H9 (cell line): ENCODE data around the gene CIB4. TPM values are rescaled to one million over a fixed set of nuclear protein-coding genes. Genes with fewer than 3 reads are reported as not detected.

Experiments used
- DNase-seq: peaks from one replicate; pipeline ENCODE4 v3.0.0-alpha.2; 2017
- H2AFZ ChIP-seq: one replicate; pipeline ENCODE4 v1.6.1; 2013; ENCODE audit warnings: mild to moderate bottlenecking, low read length, control low read depth, moderate library complexity
- H2AK5ac ChIP-seq: 2 replicates; pipeline ENCODE4 v1.6.1; 2013; ENCODE audit warnings: low read length, control low read depth, mixed read lengths; ENCODE audit not compliant: insufficient read length
- H2BK120ac ChIP-seq: one replicate; pipeline ENCODE4 v1.6.1; 2013; ENCODE audit warnings: low read depth, mild to moderate bottlenecking, low read length, control low read depth, inconsistent platforms; ENCODE audit not compliant: poor library complexity, severe bottlenecking
- H2BK12ac ChIP-seq: 2 replicates; pipeline ENCODE4 v1.6.1; 2013; ENCODE audit warnings: low read length, control low read depth, mixed read lengths, low read depth; ENCODE audit not compliant: insufficient read length
- H2BK15ac ChIP-seq: 2 replicates; pipeline ENCODE4 v1.6.1; 2013; ENCODE audit warnings: low read depth, low read length, control low read depth
- H2BK20ac ChIP-seq: one replicate; pipeline ENCODE4 v1.6.1; 2013; ENCODE audit warnings: low read depth, mild to moderate bottlenecking, low read length, control low read depth, inconsistent platforms; ENCODE audit not compliant: poor library complexity, severe bottlenecking
- H2BK5ac ChIP-seq: 2 replicates; pipeline ENCODE4 v1.6.1; 2013; ENCODE audit warnings: low read length, control low read depth, mixed read lengths; ENCODE audit not compliant: insufficient read length
- H3K14ac ChIP-seq: 2 replicates; pipeline ENCODE4 v1.6.1; 2013; ENCODE audit warnings: low read length, control low read depth; ENCODE audit not compliant: insufficient read depth
- H3K18ac ChIP-seq: 2 replicates; pipeline ENCODE4 v1.6.1; 2013; ENCODE audit warnings: low read depth, mild to moderate bottlenecking, mixed read lengths, low read length, control low read depth; ENCODE audit not compliant: insufficient read length
- H3K23ac ChIP-seq: 2 replicates; pipeline ENCODE4 v1.6.1; 2013; ENCODE audit warnings: low read length, control low read depth, mixed read lengths, low read depth; ENCODE audit not compliant: insufficient read length
- H3K23me2 ChIP-seq: 2 replicates; pipeline ENCODE4 v1.6.1; 2013; ENCODE audit warnings: low read depth, mild to moderate bottlenecking, mixed read lengths, low read length, control low read depth; ENCODE audit not compliant: insufficient read length, poor library complexity, severe bottlenecking
- H3K27ac ChIP-seq: 2 replicates; pipeline ENCODE4 v1.5.1; 2013; ENCODE audit warnings: low read length, control low read depth, mixed read lengths, low read depth; ENCODE audit not compliant: insufficient read length
- H3K27me3 ChIP-seq: 2 replicates; pipeline ENCODE4 v1.6.1; 2013; ENCODE audit warnings: low read length, control low read depth, inconsistent platforms; ENCODE audit not compliant: insufficient read depth
- H3K4ac ChIP-seq: 2 replicates; pipeline ENCODE4 v1.6.1; 2013; ENCODE audit warnings: low read depth, mild to moderate bottlenecking, control low read depth, inconsistent platforms, low read length, moderate library complexity
- H3K4me1 ChIP-seq: 2 replicates; pipeline ENCODE4 v1.6.1; 2013; ENCODE audit warnings: low read length, control low read depth, inconsistent platforms; ENCODE audit not compliant: insufficient read depth
- H3K4me2 ChIP-seq: 2 replicates; pipeline ENCODE4 v1.6.1; 2013; ENCODE audit warnings: low read length, control low read depth, mixed read lengths; ENCODE audit not compliant: insufficient read length, insufficient read depth
- H3K56ac ChIP-seq: 2 replicates; pipeline ENCODE4 v1.6.1; 2013; ENCODE audit warnings: low read depth, mild to moderate bottlenecking, mixed read lengths, low read length, control low read depth; ENCODE audit not compliant: insufficient read length
- H3K79me1 ChIP-seq: 2 replicates; pipeline ENCODE4 v1.6.1; 2013; ENCODE audit warnings: low read depth, mild to moderate bottlenecking, moderate library complexity, low read length, control low read depth, inconsistent platforms; ENCODE audit not compliant: insufficient read depth, poor library complexity, severe bottlenecking
- H3K79me2 ChIP-seq: 2 replicates; pipeline ENCODE4 v1.6.1; 2013; ENCODE audit warnings: low read length, control low read depth, inconsistent platforms; ENCODE audit not compliant: insufficient read depth
- H3K9ac ChIP-seq: 2 replicates; pipeline ENCODE4 v1.6.1; 2013; ENCODE audit warnings: low read length, control low read depth, mixed read lengths; ENCODE audit not compliant: insufficient read length; ENCODE audit errors: extremely low read depth
- H3K9me3 ChIP-seq: one replicate; pipeline ENCODE4 v1.6.1; 2013; ENCODE audit warnings: low read depth, low read length, inconsistent platforms; ENCODE audit not compliant: control insufficient read depth
- H3T11ph ChIP-seq: one replicate; pipeline ENCODE4 v1.6.1; 2013; ENCODE audit warnings: mild to moderate bottlenecking, low read length, control low read depth, inconsistent platforms
- H4K20me1 ChIP-seq: one replicate; pipeline ENCODE4 v1.6.1; 2013; ENCODE audit not compliant: control insufficient read depth, insufficient read length, insufficient read depth
- H4K5ac ChIP-seq: 2 replicates; pipeline ENCODE4 v1.6.1; 2013; ENCODE audit warnings: low read depth, mild to moderate bottlenecking, mixed read lengths, low read length, control low read depth; ENCODE audit not compliant: insufficient read length
- H4K8ac ChIP-seq: replicated peaks from 2 replicates; pipeline ENCODE4 v1.6.1; 2013; ENCODE audit warnings: low read length, control low read depth, mixed read lengths, low read depth; ENCODE audit not compliant: insufficient read length
- H4K91ac ChIP-seq: 2 replicates; pipeline ENCODE4 v1.6.1; 2013; ENCODE audit warnings: low read depth, mild to moderate bottlenecking, moderate library complexity, mixed read lengths, low read length, control low read depth; ENCODE audit not compliant: insufficient read length
- H3K27ac Mint-ChIP-seq, 3 experiments: 2 replicates in 2 of 3; 3 replicates in 1 of 3; pipeline ENCODE4 v1.8.0; 2020 to 2021; ENCODE audit warnings: mixed read lengths in 3 of 3, mild to moderate bottlenecking in 1 of 3, moderate library complexity in 1 of 3
- H3K27me3 Mint-ChIP-seq: 2 replicates; pipeline ENCODE4 v1.8.0; 2021; ENCODE audit warnings: low read depth, mild to moderate bottlenecking, moderate library complexity, mixed read lengths
- H3K36me3 Mint-ChIP-seq, 3 experiments: 2 replicates in 2 of 3; 3 replicates in 1 of 3; pipeline ENCODE4 v1.8.0; 2020 to 2021; ENCODE audit warnings: low read depth in 3 of 3, mixed read lengths in 3 of 3; ENCODE audit not compliant: insufficient read depth in 1 of 3
- H3K4me1 Mint-ChIP-seq, 2 experiments: 2 replicates each; pipeline ENCODE4 v1.8.0; 2020; ENCODE audit warnings: mixed read lengths in 2 of 2
- H3K4me3 Mint-ChIP-seq, 2 experiments: 2 replicates in 1 of 2; 3 replicates in 1 of 2; pipeline ENCODE4 v1.8.0; 2020 to 2021; ENCODE audit warnings: mild to moderate bottlenecking in 2 of 2, mixed read lengths in 2 of 2, moderate library complexity in 1 of 2
- H3K9me3 Mint-ChIP-seq, 2 experiments: 2 replicates in 1 of 2; 3 replicates in 1 of 2; pipeline ENCODE4 v1.8.0; 2020; ENCODE audit warnings: mild to moderate bottlenecking in 2 of 2, mixed read lengths in 2 of 2, moderate library complexity in 1 of 2
- CTCF ChIP-seq: fragments of 200-600 bp; sonication (generic); conservative IDR thresholded peaks from 3 replicates; pipeline ENCODE4 v1.8.0; 2021; ENCODE audit warnings: antibody characterized with exemption, mild to moderate bottlenecking
- WGBS: extraction: QIAGEN DNeasy Blood & Tissue Kit; methylation state at CpG from one replicate; pipeline ENCODE4 v1.1.7; 2013; ENCODE audit warnings: missing lambda C conversion rate, low lambda C conversion rate, mixed read lengths; ENCODE audit not compliant: insufficient read length; ENCODE audit errors: extremely low coverage; 5-methylcytosine and 5-hydroxymethylcytosine counted together
- total RNA-seq: library from RNA; stranded (reverse); gene quantifications from 2 replicates; pipeline ENCODE4 v1.2.1, GENCODE V29; 2021

Gene CIB4
- total RNA-seq, 1 experiment from 2014 or later: not detected

GRCh38 chr2:26597197-26597596 lies 44.0 kb downstream of the CIB4 start:
- Histone ChIP-seq H4K8ac (no peak overlapping the region), H2BK20ac (no peak overlapping the region), H3K79me2 (no peaks in the 10 kb centered on the region), H3T11ph (no peak overlapping the region), H2AFZ (no peak overlapping the region), H3K23me2 (no peaks in the 10 kb centered on the region), H3K4me2 (no peak overlapping the region), H2BK15ac (no peak overlapping the region), H3K79me1 (no peaks in the 10 kb centered on the region), H3K56ac (no peak overlapping the region), H3K27me3 (no peaks in the 10 kb centered on the region; the same call in 1 of the 2 replicates), H3K27ac (no peak overlapping the region), H2AK5ac (no peak overlapping the region), H3K4me1 (no peaks in the 10 kb centered on the region), H2BK12ac (no peak overlapping the region), H2BK120ac (no peak overlapping the region), H3K9me3 (no peaks in the 10 kb centered on the region), H4K5ac (no peak overlapping the region), H4K20me1 (no peaks in the 10 kb centered on the region), H4K91ac (no peak overlapping the region), H3K18ac (no peak overlapping the region), H3K9ac (no peak overlapping the region), H3K14ac (no peak overlapping the region), H2BK5ac (no peak overlapping the region), H3K23ac (no peak overlapping the region), H3K4ac (no peak overlapping the region)
- H3K36me3 Mint-ChIP-seq: no peaks in the 10 kb centered on the region
- H3K4me1 Mint-ChIP-seq: peaks cover 8 to 20% of the 10 kb centered on the region in 2 experiments
- no peak overlapping the region for H3K27ac Mint-ChIP-seq
- H3K4me3 Mint-ChIP-seq: no peak overlapping the region
- TF ChIP-seq CTCF: no peak
- no peaks in the 10 kb centered on the region for H3K9me3 Mint-ChIP-seq
- H3K27me3 Mint-ChIP-seq: peaks cover 42% of the 10 kb centered on the region
- no CpG with 5 or more reads among the region's 2 CpGs for WGBS
- no peak for DNase-seq
